GM12878 (cell line): ENCODE measurements around the gene ELAPOR1. TPM values are rescaled to one million over a fixed set of nuclear protein-coding genes. Genes with fewer than 3 reads are reported as not detected.

Experiments used
- BHLHE40 ChIP-seq, 2 experiments: fragments of 450-650 bp in 1 of 2; IDR thresholded peaks; 2 replicates each; pipeline ENCODE4 v1.6.1; 2011 to 2017; ENCODE audit warnings: low read depth in 2 of 2, borderline replicate concordance in 1 of 2, improper control_type of control experiment in 1 of 2, low read length in 1 of 2, mild to moderate bottlenecking in 1 of 2
- CHD2 ChIP-seq: IDR thresholded peaks from 2 replicates; pipeline ENCODE4 v1.6.1; 2011; ENCODE audit warnings: low read depth, low read length, improper control_type of control experiment, borderline replicate concordance
- CREM ChIP-seq: IDR thresholded peaks from 2 replicates; pipeline ENCODE4 v1.6.1; 2014; ENCODE audit warnings: antibody characterized with exemption, low read depth
- CUX1 ChIP-seq: IDR thresholded peaks from 2 replicates; pipeline ENCODE4 v1.6.1; 2012; ENCODE audit warnings: improper control_type of control experiment, low read depth, low read length; ENCODE audit not compliant: insufficient replicate concordance
- GABPA ChIP-seq: IDR thresholded peaks from 2 replicates; pipeline ENCODE4 v1.6.1; 2014; ENCODE audit warnings: antibody characterized with exemption, low read depth, mild to moderate bottlenecking, inconsistent platforms
- NR2C2 ChIP-seq: IDR thresholded peaks from 2 replicates; pipeline ENCODE4 v1.6.1; 2011; ENCODE audit warnings: borderline replicate concordance, low read depth; ENCODE audit not compliant: control insufficient read depth, insufficient read length
- NR2F1 ChIP-seq: fragments of 450-650 bp; conservative IDR thresholded peaks from 2 replicates; pipeline ENCODE4 v1.6.1; 2017; ENCODE audit warnings: mild to moderate bottlenecking
- PKNOX1 ChIP-seq: fragments of 450-650 bp; IDR thresholded peaks from 2 replicates; pipeline ENCODE4 v1.6.1; 2016; ENCODE audit warnings: mild to moderate bottlenecking
- POU2F2 ChIP-seq: IDR thresholded peaks from 3 replicates; pipeline ENCODE4 v1.6.1; 2011; ENCODE audit warnings: low read depth, mild to moderate bottlenecking, low read length, borderline replicate concordance
- SIX5 ChIP-seq: IDR thresholded peaks from 2 replicates; pipeline ENCODE4 v1.6.1; 2011; ENCODE audit warnings: mild to moderate bottlenecking, low read depth, low read length, moderate library complexity; ENCODE audit not compliant: severe bottlenecking
- ZBTB11 ChIP-seq: fragments of 450-650 bp; formaldehyde crosslinking; IDR thresholded peaks from 2 replicates; pipeline ENCODE4 v1.5.0; 2022; ENCODE audit warnings: mild to moderate bottlenecking, missing genetic modification characterization
- ZBTB40 ChIP-seq: fragments of 450-650 bp; IDR thresholded peaks from 2 replicates; pipeline ENCODE4 v1.6.1; 2016; ENCODE audit warnings: mild to moderate bottlenecking, moderate library complexity, borderline replicate concordance
- ZNF274 ChIP-seq: IDR thresholded peaks from one replicate; pipeline ENCODE4 v1.8.0; 2011; ENCODE audit not compliant: insufficient read length, insufficient read depth
- ZSCAN29 ChIP-seq: fragments of 450-650 bp; IDR thresholded peaks from 2 replicates; pipeline ENCODE4 v1.6.1; 2017; ENCODE audit warnings: mild to moderate bottlenecking, moderate library complexity
- polyA plus RNA-seq, 11 experiments: library from polyadenylated mRNA; depleted of rRNA in 4 of 11; unstranded in 6 of 11; stranded (reverse) in 5 of 11; fragments of >200 nt; fragmentation: Nextera tagmentation in 4 of 11; fragmentation: Illumina TruSeq in 1 of 11; extraction: Ambion mirVana in 4 of 11; extraction: Trizol in 1 of 11; gene quantifications; 1 replicate in 1 of 11; 2 replicates in 10 of 11; pipeline versions ENCODE4 v1.2.1 to v1.2.3, GENCODE V29; 2011 to 2016; ENCODE audit warnings: inconsistent platforms in 2 of 11, missing spikeins in 2 of 11, low read depth in 1 of 11
- total RNA-seq, 4 experiments: library from RNA; depleted of rRNA in 3 of 4; stranded (reverse); fragments of >200 nt in 3 of 4; fragmentation: Illumina TruSeq in 1 of 4; extraction: Trizol in 1 of 4; gene quantifications; 2 replicates each; pipeline versions ENCODE4 v1.2.1 to v1.2.3, GENCODE V29; 2013 to 2021

ELAPOR1 gene
- total and polyA plus RNA-seq, 10 of the 15 experiments (the other 5 are each of a cell fraction or from before 2014, with no cell fraction given): 0.04 to 2.1 (median 0.19) TPM; not detected in 2

- TF ChIP-seq GABPA: peak; percentile 76
- peak; percentile 74; the same call in 1 of the 2 replicates for TF ChIP-seq ZBTB40
- no peak for TF ChIP-seq ZBTB11 (CRISPR knock-in tag)
- peak; percentile 61 for TF ChIP-seq CREM
- TF ChIP-seq CUX1: no peak
- TF ChIP-seq CHD2: peak; percentile 75
- no peak for TF ChIP-seq NR2C2
- TF ChIP-seq NR2F1: no peak; the same call in none of the 2 replicates
- no peak for TF ChIP-seq ZSCAN29
- peak; percentile 99 for TF ChIP-seq POU2F2
- TF ChIP-seq SIX5: peak; percentile 38
- peak; percentile 5; the same call in 1 of the 2 replicates for TF ChIP-seq PKNOX1
- peak; percentile 91 to 94 for TF ChIP-seq BHLHE40 (IDR thresholded peaks at IDR 0.05; ENCODE audit: borderline replicate concordance in 1 of 2, low read depth in 2 of 2, low read length in 1 of 2)
- TF ChIP-seq ZNF274: no peak
Measured at GRCh38 chr1:109099938-109100773, 13.8 kb upstream of the ELAPOR1 start (continued).
